Smooth muscle cell (in vitro differentiated cells): ENCODE measurements around the gene MRPS22. TPM values are rescaled to one million over a fixed set of nuclear protein-coding genes. Genes with fewer than 3 reads are reported as not detected.

Experiments used
- DNase-seq: peaks from one replicate; lab custom pipeline; 2025; ENCODE audit not compliant: unreplicated experiment; lab: John Stamatoyannopoulos, UW
- H2AFZ ChIP-seq: fragments of 200-600 bp; sonication (generic); 2 replicates; pipeline ENCODE4 v1.6.0; 2016; ENCODE audit warnings: antibody characterized with exemption, low read depth, mild to moderate bottlenecking
- H3F3A ChIP-seq: fragments of 200-600 bp; sonication (generic); 2 replicates; pipeline ENCODE4 v1.6.0; 2017; ENCODE audit warnings: antibody characterized with exemption, low read depth
- H3K27ac ChIP-seq: fragments of 200-600 bp; sonication (generic); 2 replicates; pipeline ENCODE4 v1.5.1; 2016; ENCODE audit warnings: low read depth, mild to moderate bottlenecking
- H3K27me3 ChIP-seq: fragments of 200-600 bp; sonication (generic); 2 replicates; pipeline ENCODE4 v1.6.1; 2016; ENCODE audit warnings: low read depth, mild to moderate bottlenecking
- H3K36me3 ChIP-seq: fragments of 200-600 bp; sonication (generic); 2 replicates; pipeline ENCODE4 v1.5.1; 2016; ENCODE audit warnings: low read depth
- H3K4me1 ChIP-seq: fragments of 200-600 bp; sonication (generic); 2 replicates; pipeline ENCODE4 v1.5.1; 2016; ENCODE audit warnings: low read depth
- H3K4me2 ChIP-seq: fragments of 200-600 bp; sonication (generic); 2 replicates; pipeline ENCODE4 v1.6.0; 2016; ENCODE audit warnings: mild to moderate bottlenecking
- H3K4me3 ChIP-seq: fragments of 200-600 bp; sonication (generic); 2 replicates; pipeline ENCODE4 v1.5.1; 2016; ENCODE audit warnings: mild to moderate bottlenecking
- H3K79me2 ChIP-seq: fragments of 200-600 bp; sonication (generic); 2 replicates; pipeline ENCODE4 v1.6.0; 2016; ENCODE audit warnings: low read depth, mild to moderate bottlenecking
- H3K9ac ChIP-seq: fragments of 200-600 bp; sonication (generic); 2 replicates; pipeline ENCODE4 v1.6.0; 2016; ENCODE audit warnings: low read depth
- H3K9me3 ChIP-seq: fragments of 200-600 bp; sonication (generic); replicated peaks from 2 replicates; pipeline ENCODE4 v1.5.1; 2016; ENCODE audit warnings: low read depth
- H4K20me1 ChIP-seq: fragments of 200-600 bp; sonication (generic); 2 replicates; pipeline ENCODE4 v1.6.0; 2016; ENCODE audit warnings: low read depth
- WGBS: methylation state at CpG from one replicate; pipeline ENCODE4 v1.1.7; 2016; ENCODE audit warnings: low lambda C conversion rate; 5-methylcytosine and 5-hydroxymethylcytosine counted together
- polyA plus RNA-seq: library from polyadenylated mRNA; unstranded; fragments of >200 nt; fragmentation: Nextera tagmentation; extraction: Ambion mirVana; gene quantifications from 2 replicates; pipeline ENCODE4 v1.2.1, GENCODE V29; 2016
- total RNA-seq: library from RNA; depleted of rRNA; stranded (reverse); fragments of >200 nt; gene quantifications from 2 replicates; pipeline ENCODE4 v1.2.3, GENCODE V29; 2014
- TF ChIP-seq, protein P1 (sequence below): fragments of 200-600 bp; sonication (generic); IDR thresholded peaks from 2 replicates; pipeline ENCODE4 v1.5.1; 2017; ENCODE audit warnings: borderline replicate concordance, mild to moderate bottlenecking, antibody characterized with exemption; ENCODE audit not compliant: insufficient read depth, poor library complexity, severe bottlenecking

Gene MRPS22
- total and polyA plus RNA-seq, 2 experiments from 2014 or later: 70.5 to 96.0 TPM

DNA sequence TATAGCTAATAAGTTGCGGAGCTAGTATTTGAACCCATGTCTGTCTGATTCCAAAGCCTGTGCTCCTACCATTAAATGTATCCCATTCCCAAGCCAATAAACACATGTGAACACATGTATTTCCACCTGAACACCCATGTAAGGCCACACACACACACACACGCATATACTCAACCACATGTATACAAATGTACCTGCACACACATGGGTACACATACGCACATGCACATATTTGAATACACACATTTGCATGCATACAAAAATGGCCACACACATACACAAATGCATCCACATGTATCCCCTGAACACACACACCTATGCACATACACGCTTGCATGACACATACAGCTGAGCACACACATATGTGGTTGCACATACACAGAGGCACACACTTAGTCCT, 5.4 kb upstream of the MRPS22 start:
- H3K9me3 ChIP-seq: no peaks in the 10 kb centered on the region
- peaks cover 9% of the 10 kb centered on the region for H3K27me3 ChIP-seq
- H4K20me1 ChIP-seq: no peaks in the 10 kb centered on the region
- H3K4me3 ChIP-seq: no peak overlapping the region
- H3K36me3 ChIP-seq: no peaks in the 10 kb centered on the region
- no peak overlapping the region for H3K27ac ChIP-seq
- H3K79me2 ChIP-seq: no peaks in the 10 kb centered on the region
- no peak for DNase-seq
- TF ChIP-seq, protein P1, sequence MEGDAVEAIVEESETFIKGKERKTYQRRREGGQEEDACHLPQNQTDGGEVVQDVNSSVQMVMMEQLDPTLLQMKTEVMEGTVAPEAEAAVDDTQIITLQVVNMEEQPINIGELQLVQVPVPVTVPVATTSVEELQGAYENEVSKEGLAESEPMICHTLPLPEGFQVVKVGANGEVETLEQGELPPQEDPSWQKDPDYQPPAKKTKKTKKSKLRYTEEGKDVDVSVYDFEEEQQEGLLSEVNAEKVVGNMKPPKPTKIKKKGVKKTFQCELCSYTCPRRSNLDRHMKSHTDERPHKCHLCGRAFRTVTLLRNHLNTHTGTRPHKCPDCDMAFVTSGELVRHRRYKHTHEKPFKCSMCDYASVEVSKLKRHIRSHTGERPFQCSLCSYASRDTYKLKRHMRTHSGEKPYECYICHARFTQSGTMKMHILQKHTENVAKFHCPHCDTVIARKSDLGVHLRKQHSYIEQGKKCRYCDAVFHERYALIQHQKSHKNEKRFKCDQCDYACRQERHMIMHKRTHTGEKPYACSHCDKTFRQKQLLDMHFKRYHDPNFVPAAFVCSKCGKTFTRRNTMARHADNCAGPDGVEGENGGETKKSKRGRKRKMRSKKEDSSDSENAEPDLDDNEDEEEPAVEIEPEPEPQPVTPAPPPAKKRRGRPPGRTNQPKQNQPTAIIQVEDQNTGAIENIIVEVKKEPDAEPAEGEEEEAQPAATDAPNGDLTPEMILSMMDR: no peak
- H3K9ac ChIP-seq: no peak overlapping the region
- 95% methylated on average over 4 of the region's 4 CpGs for WGBS
- H3F3A ChIP-seq: no peaks in the 10 kb centered on the region
- no peaks in the 10 kb centered on the region for H3K4me1 ChIP-seq
- H3K4me2 ChIP-seq: no peak overlapping the region
- no peak overlapping the region for H2AFZ ChIP-seq

DNA sequence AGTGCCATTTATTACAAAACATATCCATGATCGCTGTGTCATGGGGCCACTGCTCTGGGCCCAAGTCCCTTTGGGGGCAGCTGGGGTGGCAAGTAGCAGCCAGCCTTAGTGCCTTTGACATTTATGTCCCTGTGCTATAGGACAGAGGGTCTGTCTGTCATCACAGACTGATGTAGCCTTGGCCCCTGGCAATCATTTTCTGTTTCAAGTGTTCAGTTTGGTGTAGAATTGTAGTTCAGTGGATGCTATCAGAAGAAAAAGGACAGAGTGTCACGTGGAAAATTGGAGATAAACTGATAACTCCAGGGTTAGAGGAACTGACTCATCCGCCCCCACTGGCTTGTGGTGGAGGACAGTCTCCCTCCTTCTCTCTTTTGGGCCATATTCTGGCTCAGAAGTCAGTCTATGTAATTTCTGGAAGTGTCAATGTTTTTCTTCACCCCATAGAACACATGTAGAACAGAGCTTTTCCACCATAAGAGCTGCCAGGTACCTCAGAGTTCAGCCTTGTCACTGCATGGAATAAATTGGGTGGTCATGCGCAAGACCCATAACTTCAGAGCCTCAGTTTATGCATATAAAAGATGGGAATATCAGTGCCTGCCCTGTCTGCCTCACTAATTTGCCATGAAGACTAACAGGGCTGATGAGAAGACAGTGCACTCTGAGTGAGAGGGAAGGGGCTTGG, 4.5 kb upstream of the MRPS22 start:
- Histone ChIP-seq H3K79me2 (peaks cover 5% of the 10 kb centered on the region), H4K20me1 (no peaks in the 10 kb centered on the region), H3K27me3 (peaks cover 9% of the 10 kb centered on the region), H3K4me1 (no peaks in the 10 kb centered on the region), H3K36me3 (no peaks in the 10 kb centered on the region), H3K9me3 (no peaks in the 10 kb centered on the region), H3K4me2 (no peak overlapping the region), H3K27ac (no peak overlapping the region), H2AFZ (peak overlapping the region; percentile 29), H3F3A (no peaks in the 10 kb centered on the region), H3K4me3 (no peak overlapping the region), H3K9ac (no peak overlapping the region)
- TF ChIP-seq, protein P1: no peak
- 60% methylated on average over 4 of the region's 4 CpGs for whole genome bisulfite sequencing
- DNase-seq: no peak

DNA sequence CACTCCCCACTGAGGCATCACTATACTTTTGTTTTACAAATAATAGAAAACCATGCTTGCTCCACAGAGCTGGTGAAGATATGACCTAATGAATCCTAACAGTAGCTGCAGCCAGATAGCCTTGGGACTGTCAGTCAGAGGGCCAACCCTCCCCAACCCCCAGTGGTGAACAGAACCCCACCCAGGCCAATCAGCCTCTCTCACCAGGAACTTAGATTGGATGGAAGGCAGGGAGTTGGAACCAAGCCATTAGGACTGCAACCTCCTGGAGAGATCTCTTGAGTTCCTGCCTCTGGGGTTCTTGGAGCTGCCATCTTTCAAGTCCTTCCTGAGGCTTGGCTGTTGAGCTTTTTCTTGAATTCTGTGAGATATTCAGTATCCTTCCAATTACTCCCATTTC, 3.0 kb upstream of the MRPS22 start:
- H3K4me3 ChIP-seq: no peak overlapping the region
- no peak overlapping the region for H2AFZ ChIP-seq
- no peak overlapping the region for H3K4me2 ChIP-seq
- TF ChIP-seq, protein P1: no peak
- H3K4me1 ChIP-seq: no peaks in the 10 kb centered on the region
- H3K36me3 ChIP-seq: no peaks in the 10 kb centered on the region
- H3K79me2 ChIP-seq: peaks cover 19% of the 10 kb centered on the region
- H3K9me3 ChIP-seq: no peaks in the 10 kb centered on the region
- H3K27ac ChIP-seq: no peak overlapping the region
- H3K27me3 ChIP-seq: peaks cover 9% of the 10 kb centered on the region
- no peak overlapping the region for H3K9ac ChIP-seq
- H3F3A ChIP-seq: no peaks in the 10 kb centered on the region
- DNase-seq: no peak
- peaks cover 7% of the 10 kb centered on the region for H4K20me1 ChIP-seq

DNA sequence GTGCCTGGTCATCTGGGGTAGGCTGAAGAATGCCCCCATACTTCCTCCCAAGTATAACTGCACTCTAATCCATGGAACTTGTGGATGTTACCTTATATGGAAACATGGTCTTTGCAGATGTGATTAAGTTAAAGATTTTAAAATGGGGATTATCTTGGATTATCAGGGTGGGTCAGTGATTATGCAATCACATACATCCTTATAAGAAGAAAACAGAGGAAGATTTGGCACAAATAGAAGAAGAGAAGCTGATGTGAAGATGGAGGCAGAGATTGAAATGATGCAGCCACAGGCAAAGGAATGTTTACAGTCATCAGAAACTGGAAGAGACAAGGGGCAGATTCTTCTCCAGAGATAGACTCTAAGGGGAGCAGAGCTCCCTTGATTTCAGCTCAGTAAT, 1.8 kb upstream of the MRPS22 start:
- DNase-seq: no peak
- Histone ChIP-seq H3K4me3 (no peak overlapping the region), H3K9me3 (no peaks in the 10 kb centered on the region), H3K36me3 (no peaks in the 10 kb centered on the region), H3K4me1 (no peaks in the 10 kb centered on the region), H3K9ac (no peak overlapping the region), H3K79me2 (peaks cover 25% of the 10 kb centered on the region), H3K27ac (no peak overlapping the region), H2AFZ (no peak overlapping the region), H3K4me2 (no peak overlapping the region), H3F3A (no peaks in the 10 kb centered on the region), H4K20me1 (peaks cover 15% of the 10 kb centered on the region), H3K27me3 (peaks cover 8% of the 10 kb centered on the region)
- TF ChIP-seq, protein P1: no peak
